Measurements from ENCODE around the gene MEF2D.

DNA sequence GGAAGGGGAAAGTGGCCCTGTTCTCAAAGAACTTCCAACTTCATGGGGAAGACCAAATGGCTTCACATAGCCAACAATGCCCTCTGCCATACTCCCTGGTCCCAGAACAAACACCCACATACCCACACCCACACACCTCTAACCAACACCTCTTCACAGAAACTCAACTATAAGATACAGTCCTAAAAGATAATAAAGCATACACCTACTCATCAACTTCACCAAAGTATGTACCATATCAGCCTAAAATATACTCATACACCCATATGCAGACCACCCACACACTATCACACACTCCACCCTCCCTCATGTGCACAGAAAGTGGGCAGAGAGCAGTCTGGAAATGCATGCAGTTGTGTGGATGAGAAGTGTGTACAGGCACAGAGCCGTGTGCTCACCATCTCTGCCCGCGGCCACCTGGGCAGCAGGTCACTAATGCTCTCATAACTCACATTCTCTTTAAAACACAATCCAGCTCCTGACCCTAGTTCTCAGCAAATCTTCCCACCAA is 44.1 kb upstream of the MEF2D start:
- TF ChIP-seq CTCF (conservative IDR thresholded peaks at IDR 0.05; ENCODE audit: low read length) (no peak), EZH2phosphoT487 (IDR thresholded peaks at IDR 0.05; ENCODE audit: borderline replicate concordance) (no peak)
